ENCODE data around the gene SPEM1.

The SPEM1 gene

GRCh38 chr17:7421186-7421585 lies 1.1 kb downstream of the SPEM1 start:
- DNase-seq: no peak

GRCh38 chr17:7423679-7424078 lies 3.6 kb downstream of the SPEM1 start:
- no peak for DNase-seq

- no peak for DNase-seq
Observed at GRCh38 chr17:7425316-7425715, 5.2 kb downstream of the SPEM1 start, which contains the start of gene SPEM2. TSS of gene SPEM2 (plus strand) at chr17:7425616. CDS start at chr17:7425689, 73 bp downstream.

- DNase-seq: no peak
Observed at GRCh38 chr17:7425756-7426155, 5.6 kb downstream of the SPEM1 start.

- DNase-seq: no peak
Observed at GRCh38 chr17:7426203-7426863, 6.2 kb downstream of the SPEM1 start.

GRCh38 chr17:7426896-7427489 lies 6.9 kb downstream of the SPEM1 start:
- DNase-seq: no peak

GRCh38 chr17:7427549-7427948 lies 7.4 kb downstream of the SPEM1 start:
- no peak for DNase-seq

- no peak for DNase-seq
Observed at GRCh38 chr17:7428557-7428956, 8.4 kb downstream of the SPEM1 start, which contains the start of gene SPEM3. TSS of gene SPEM3 (plus strand) at chr17:7428857. CDS start at chr17:7428903, 46 bp downstream.

GRCh38 chr17:7429722-7430121 lies 9.6 kb downstream of the SPEM1 start:
- DNase-seq: no peak

- DNase-seq: no peak
Observed at GRCh38 chr17:7431231-7431630, 11.1 kb downstream of the SPEM1 start.

GRCh38 chr17:7432296-7432695 lies 12.2 kb downstream of the SPEM1 start:
- DNase-seq: no peak

GRCh38 chr17:7435676-7436555 lies 15.8 kb downstream of the SPEM1 start:
- peak in 1 of 2 donors; percentile 44 for DNase-seq

GRCh38 chr17:7436556-7437368 lies 16.6 kb downstream of the SPEM1 start:
- peak; percentile 82 to 88 for DNase-seq

GRCh38 chr17:7437369-7437863 lies 17.3 kb downstream of the SPEM1 start:
- no peak for DNase-seq

- peak; percentile 61 to 71 for DNase-seq
Observed at GRCh38 chr17:7437950-7438614, 18.0 kb downstream of the SPEM1 start.

- DNase-seq: no peak
Observed at GRCh38 chr17:7438656-7439460, 18.7 kb downstream of the SPEM1 start.

GRCh38 chr17:7439462-7440112 lies 19.5 kb downstream of the SPEM1 start, which contains the start of gene FGF11:
TSS of gene FGF11 (plus strand) at chr17:7439512. CDS start at chr17:7439621, 109 bp downstream.
- no peak for DNase-seq

- DNase-seq: peak in 1 of 2 donors; percentile 31
Observed at GRCh38 chr17:7440113-7440833, 20.1 kb downstream of the SPEM1 start.

GRCh38 chr17:7440834-7441195 lies 20.7 kb downstream of the SPEM1 start:
- DNase-seq: no peak

- no peak for DNase-seq
Observed at GRCh38 chr17:7441266-7441665, 21.1 kb downstream of the SPEM1 start.

Measured in CD4-positive, alpha-beta T cell treated with Interferon alpha-2 for 1 hour (primary cell).